Endothelial cell of umbilical vein (primary cell): Measurements from ENCODE around the gene CD2BP2. TPM values are rescaled to one million over a fixed set of nuclear protein-coding genes. Genes with fewer than 3 reads are reported as not detected.
"Not testable (repeated sequence)": the region's sequence is repeated elsewhere in the genome, so short reads cannot be mapped to it uniquely, and the experiment has no call there.

Experiments
- BruUV-seq: library from RNA; stranded (reverse); fragments of 400-500 nt; replicated peaks from 2 replicates; lab custom pipeline; 2021; lab: Mats Ljungman, UMichigan
- CTCF ChIA-PET: fragments of 300-600, 350-600 bp; sonication (Branson Sonifier 250); formaldehyde crosslinking; loops from one replicate; lab custom pipeline; 2021; ENCODE audit warnings: antibody characterized with exemption, inconsistent platforms; lab: Charles Lee
- POLR2A ChIA-PET: fragments of 300-600, 350-600 bp; sonication (Branson Sonifier 250); formaldehyde crosslinking; loops from one replicate; lab custom pipeline; 2021; ENCODE audit warnings: antibody characterized with exemption, inconsistent platforms; lab: Charles Lee
- DNase-seq: peaks from one replicate; pipeline ENCODE4 v3.0.0-alpha.2; 2011; ENCODE audit warnings: low read depth, low spot score
- FAIRE-seq: peaks from 2 replicates; lab custom pipeline; 2011; peaks lifted over from hg19 to GRCh38; lab: Jason Lieb, UNC
- H2AFZ ChIP-seq: 2 replicates; pipeline ENCODE4 v1.6.0; 2012; ENCODE audit warnings: low read depth, low read length, control low read depth, inconsistent platforms
- H3K27ac ChIP-seq: 2 replicates; pipeline ENCODE4 v1.5.1; 2011; ENCODE audit warnings: low read depth, mild to moderate bottlenecking, control low read depth, low read length, moderate library complexity; ENCODE audit not compliant: insufficient read depth
- H3K27me3 ChIP-seq, 2 experiments: 2 replicates each; pipeline versions ENCODE4 v1.6.0 to v1.6.1; 2011; ENCODE audit warnings: low read length in 2 of 2, mixed read lengths in 1 of 2; ENCODE audit not compliant: control insufficient read depth in 2 of 2, insufficient read depth in 2 of 2
- H3K36me3 ChIP-seq, 2 experiments: 2 replicates in 1 of 2; 3 replicates in 1 of 2; pipeline ENCODE4 v1.5.1; 2011; ENCODE audit warnings: low read length in 2 of 2, mild to moderate bottlenecking in 1 of 2, moderate library complexity in 1 of 2; ENCODE audit not compliant: control insufficient read depth in 2 of 2, insufficient read depth in 2 of 2; ENCODE audit errors: extremely low read depth in 1 of 2
- H3K4me1 ChIP-seq: 3 replicates; pipeline ENCODE4 v1.5.1; 2011; ENCODE audit warnings: mild to moderate bottlenecking, low read length; ENCODE audit not compliant: control insufficient read depth, insufficient read depth; ENCODE audit errors: extremely low read depth
- H3K4me2 ChIP-seq: 2 replicates; pipeline ENCODE4 v1.6.1; 2011; ENCODE audit warnings: low read length, control low read depth, mixed read lengths; ENCODE audit not compliant: insufficient read depth
- H3K4me3 ChIP-seq, 3 experiments: fragments of 200-600 bp in 1 of 3; sonication (generic), shearing (Covaris generic) in 1 of 3; replicated peaks in 1 of 3; 2 replicates each; pipeline ENCODE4 v1.5.1; 2011 to 2016; ENCODE audit warnings: control low read depth in 3 of 3, low read length in 3 of 3, mild to moderate bottlenecking in 2 of 3, inconsistent platforms in 1 of 3, low read depth in 1 of 3, moderate library complexity in 1 of 3; ENCODE audit not compliant: insufficient read depth in 1 of 3
- H3K79me2 ChIP-seq: 2 replicates; pipeline ENCODE4 v1.6.0; 2012; ENCODE audit warnings: low read length, inconsistent platforms; ENCODE audit not compliant: control insufficient read depth, insufficient read depth
- H3K9ac ChIP-seq: replicated peaks from 2 replicates; pipeline ENCODE3; 2011; ENCODE audit warnings: low read length, control low read depth; ENCODE audit not compliant: insufficient read depth; ENCODE audit errors: extremely low read depth
- H3K9me1 ChIP-seq: replicated peaks from 3 replicates; pipeline ENCODE4 v1.6.0; 2011; ENCODE audit warnings: mild to moderate bottlenecking, low read length; ENCODE audit not compliant: control insufficient read depth, insufficient read depth; ENCODE audit errors: extremely low read depth
- H3K9me3 ChIP-seq: replicated peaks from 2 replicates; pipeline ENCODE4 v1.5.1; 2012; ENCODE audit warnings: low read length, inconsistent platforms; ENCODE audit not compliant: control insufficient read depth, insufficient read depth
- H4K20me1 ChIP-seq: replicated peaks from 2 replicates; pipeline ENCODE3; 2011; ENCODE audit warnings: mild to moderate bottlenecking, low read length; ENCODE audit not compliant: control insufficient read depth, insufficient read depth; ENCODE audit errors: extremely low read depth
- dilution Hi-C: fragments of 300-500 bp; cut with MboI; formaldehyde crosslinking; loops from one replicate; pipeline ENCODE4 v1.15.0; 2019; ENCODE audit warnings: low sequenced_read_pairs; ENCODE audit not compliant: extremely low pct_ligation_motif_present
- intact Hi-C: fragments of 100-400 bp; cut with micrococcal nuclease; formaldehyde crosslinking; loops from one replicate; pipeline ENCODE4 v1.10.0; 2022
- polyA plus RNA-seq, 4 experiments: library from polyadenylated mRNA; depleted of rRNA in 3 of 4; stranded (reverse) in 3 of 4; unstranded in 1 of 4; fragments of >200 nt; gene quantifications; 2 replicates each; pipeline versions ENCODE4 v1.2.1 to v1.2.3, GENCODE V29; 2011 to 2012; ENCODE audit warnings: missing spikeins in 1 of 4
- total RNA-seq: library from RNA; stranded (reverse); gene quantifications from 2 replicates; pipeline ENCODE4 v1.2.3, GENCODE V29; 2021

The CD2BP2 gene
- total and polyA plus RNA-seq, 2 donors (not counting 3 experiments of a cell fraction or from before 2014, with no cell fraction given) = 47.2 to 75.7 TPM

- POLR2A ChIA-PET, H3K9ac ChIP-seq, DNase-seq, BruUV-seq, H3K9me1 ChIP-seq, H3K27me3 ChIP-seq, FAIRE-seq, CTCF ChIA-PET, H3K4me2 ChIP-seq, H3K27ac ChIP-seq, dilution Hi-C loops, intact Hi-C loops, H3K79me2 ChIP-seq, H3K4me3 ChIP-seq, H2AFZ ChIP-seq, H3K9me3 ChIP-seq, H3K36me3 ChIP-seq, H4K20me1 ChIP-seq, H3K4me1 ChIP-seq: not testable (repeated sequence)
These were observed 44.2 kb downstream of the CD2BP2 start for GRCh38 chr16:30310937-30311336.

DNA sequence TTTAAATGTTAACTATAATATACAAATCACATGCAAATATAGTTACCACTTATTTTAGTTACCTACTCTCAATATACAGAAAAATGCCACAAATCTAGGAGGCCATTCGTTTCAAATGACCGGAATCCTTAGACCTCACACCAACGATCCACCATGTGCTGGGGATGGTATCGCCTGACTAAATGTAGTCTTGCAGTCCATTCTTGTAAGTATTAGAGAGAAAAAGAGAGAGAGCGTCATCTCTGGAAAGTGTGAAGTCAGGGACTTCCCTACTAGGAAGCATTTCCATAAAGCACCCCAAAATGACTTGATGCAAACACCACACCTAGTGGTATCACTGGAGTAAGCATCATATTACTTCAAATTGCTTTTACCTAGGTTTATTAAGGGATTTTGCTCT lies 45.9 kb downstream of the CD2BP2 start:
- H3K9ac ChIP-seq, BruUV-seq, H3K27ac ChIP-seq, dilution Hi-C loops, H3K4me3 ChIP-seq, H3K79me2 ChIP-seq, H3K27me3 ChIP-seq, H4K20me1 ChIP-seq, H2AFZ ChIP-seq, H3K4me2 ChIP-seq, H3K36me3 ChIP-seq, intact Hi-C loops, DNase-seq, H3K9me3 ChIP-seq, POLR2A ChIA-PET, H3K9me1 ChIP-seq, H3K4me1 ChIP-seq, FAIRE-seq, CTCF ChIA-PET: not testable (repeated sequence)

Other genes starting within 250 kb of the CD2BP2 start
- 17.9 and 18.6 TPM in 2 replicates for gene GDPD3, start 241.8 kb downstream of the CD2BP2 start, total RNA-seq
- 7.8 and 8.0 TPM in 2 replicates for gene GDPD3, start 241.8 kb downstream of the CD2BP2 start, polyA plus RNA-seq
- gene MAPK3, start 232.1 kb downstream of the CD2BP2 start, total RNA-seq = 138 and 143 TPM in 2 replicates
- 294 and 337 TPM in 2 replicates for gene MAPK3, start 232.1 kb downstream of the CD2BP2 start, polyA plus RNA-seq
- gene CORO1A, start 171.7 kb downstream of the CD2BP2 start, total RNA-seq = 6.1 and 6.6 TPM in 2 replicates
- gene CORO1A, start 171.7 kb downstream of the CD2BP2 start, polyA plus RNA-seq = 4.7 and 6.4 TPM in 2 replicates
- gene BOLA2B, start 161.6 kb downstream of the CD2BP2 start, total RNA-seq = 161 and 173 TPM in 2 replicates
- 310 and 354 TPM in 2 replicates for gene BOLA2B, start 161.6 kb downstream of the CD2BP2 start, polyA plus RNA-seq
- gene SLX1A, start 161.4 kb downstream of the CD2BP2 start, total RNA-seq = 30.9 and 77.9 TPM in 2 replicates
- gene SLX1A, start 161.4 kb downstream of the CD2BP2 start, polyA plus RNA-seq = 28.9 and 29.8 TPM in 2 replicates
- 12.2 and 18.1 TPM in 2 replicates for gene SULT1A3, start 156.1 kb downstream of the CD2BP2 start, total RNA-seq
- 4.8 and 5.1 TPM in 2 replicates for gene SULT1A3, start 156.1 kb downstream of the CD2BP2 start, polyA plus RNA-seq
- gene NPIPB13, start 106.8 kb downstream of the CD2BP2 start, total RNA-seq = 19.3 and 23.5 TPM in 2 replicates
- gene NPIPB13, start 106.8 kb downstream of the CD2BP2 start, polyA plus RNA-seq = 4.4 and 7.8 TPM in 2 replicates
- gene TBC1D10B, start 15.2 kb upstream of the CD2BP2 start, total RNA-seq = 57.4 and 63.0 TPM in 2 replicates
- gene TBC1D10B, start 15.2 kb upstream of the CD2BP2 start, polyA plus RNA-seq = 37.0 and 37.1 TPM in 2 replicates
- gene MYL11, start 19.5 kb upstream of the CD2BP2 start, total RNA-seq = 1.3 TPM in 1 of 2 replicates, not detected in the other
- gene MYL11, start 19.5 kb upstream of the CD2BP2 start, polyA plus RNA-seq = not detected in 2 replicates
- gene SEPTIN1, start 27.3 kb upstream of the CD2BP2 start, total RNA-seq = 0.75 and 1.2 TPM in 2 replicates
- gene SEPTIN1, start 27.3 kb upstream of the CD2BP2 start, polyA plus RNA-seq = 0.06 and 0.07 TPM in 2 replicates
- 15.1 and 15.3 TPM in 2 replicates for gene ZNF48, start 40.1 kb upstream of the CD2BP2 start, total RNA-seq
- gene ZNF48, start 40.1 kb upstream of the CD2BP2 start, polyA plus RNA-seq = 16.1 TPM in 2 replicates
- gene ZNF771, start 52.3 kb upstream of the CD2BP2 start, total RNA-seq = 10.3 and 11.7 TPM in 2 replicates
- gene ZNF771, start 52.3 kb upstream of the CD2BP2 start, polyA plus RNA-seq = 16.8 and 28.8 TPM in 2 replicates
- gene DCTPP1, start 74.7 kb upstream of the CD2BP2 start, total RNA-seq = 65.2 and 68.0 TPM in 2 replicates
- 82.0 and 88.6 TPM in 2 replicates for gene DCTPP1, start 74.7 kb upstream of the CD2BP2 start, polyA plus RNA-seq
- 32.0 and 32.8 TPM in 2 replicates for gene SEPHS2, start 90.6 kb upstream of the CD2BP2 start, total RNA-seq
- gene SEPHS2, start 90.6 kb upstream of the CD2BP2 start, polyA plus RNA-seq = 19.4 and 22.9 TPM in 2 replicates
- gene ITGAL, start 117.4 kb upstream of the CD2BP2 start, total RNA-seq = not detected in 2 replicates
- not detected in 2 replicates for gene ITGAL, start 117.4 kb upstream of the CD2BP2 start, polyA plus RNA-seq
- 24.7 and 25.1 TPM in 2 replicates for gene ZNF768, start 171.3 kb upstream of the CD2BP2 start, total RNA-seq
- 24.2 and 35.2 TPM in 2 replicates for gene ZNF768, start 171.3 kb upstream of the CD2BP2 start, polyA plus RNA-seq
- gene ZNF747, start 179.6 kb upstream of the CD2BP2 start, total RNA-seq = 7.2 and 8.6 TPM in 2 replicates
- gene ZNF747, start 179.6 kb upstream of the CD2BP2 start, polyA plus RNA-seq = 6.4 and 7.0 TPM in 2 replicates
- gene ZNF764, start 203.1 kb upstream of the CD2BP2 start, total RNA-seq = 10.7 and 12.1 TPM in 2 replicates
- gene ZNF764, start 203.1 kb upstream of the CD2BP2 start, polyA plus RNA-seq = 5.0 and 7.9 TPM in 2 replicates
- 10.5 and 10.9 TPM in 2 replicates for gene ZNF688, start 216.4 kb upstream of the CD2BP2 start, total RNA-seq
- gene ZNF688, start 216.4 kb upstream of the CD2BP2 start, polyA plus RNA-seq = 5.4 and 7.5 TPM in 2 replicates
- gene ZNF785, start 230.4 kb upstream of the CD2BP2 start, total RNA-seq = 17.6 and 21.9 TPM in 2 replicates
- 7.8 and 9.7 TPM in 2 replicates for gene ZNF785, start 230.4 kb upstream of the CD2BP2 start, polyA plus RNA-seq